GM21390 (cell line): ENCODE results near the gene NAA15.
"Not testable (repeated sequence)": the region's sequence is repeated elsewhere in the genome, so short reads cannot be mapped to it uniquely, and the experiment has no call there.

ENCODE experiments used
- ATAC-seq: cut with Tn5 transposase; IDR thresholded peaks from one replicate; pipeline ENCODE4 v1.9.1; 2021; ENCODE audit not compliant: unreplicated experiment

Gene NAA15

GRCh38 chr4:139301113-139301820 lies at the start of gene NAA15:
TSS of gene NAA15 (plus strand) at chr4:139301505. CDS start at chr4:139301778, 273 bp downstream.
- peak; percentile 84 for ATAC-seq

DNA sequence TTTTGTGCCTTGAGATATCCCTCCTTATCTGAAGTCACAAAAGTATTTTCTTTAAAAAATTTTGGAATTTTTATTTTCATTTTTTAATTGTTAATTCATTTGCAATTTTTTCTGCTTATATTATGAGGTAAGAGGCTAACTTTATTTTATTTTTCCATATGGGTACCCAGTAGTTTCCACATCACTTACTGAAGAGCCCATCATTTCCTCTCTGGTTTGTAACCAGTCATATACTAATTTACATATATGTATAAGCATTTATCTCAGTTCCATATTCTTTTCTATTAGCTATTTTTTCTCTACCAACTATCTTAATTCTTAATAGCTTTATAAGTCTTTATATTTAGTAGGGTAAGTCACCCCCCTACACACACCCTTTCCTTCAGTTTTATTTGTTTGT lies 48.3 kb upstream of the NAA15 start:
- no peak for ATAC-seq

- ATAC-seq = no peak
These were observed 47.6 kb upstream of the NAA15 start for GRCh38 chr4:139253713-139254112.

- not testable (repeated sequence) for ATAC-seq
These were observed 45.7 kb upstream of the NAA15 start for GRCh38 chr4:139255581-139255980.

GRCh38 chr4:139256349-139256748 lies 45.0 kb upstream of the NAA15 start:
- ATAC-seq = no peak

GRCh38 chr4:139265654-139266053 lies 35.7 kb upstream of the NAA15 start:
- ATAC-seq = no peak

- peak; percentile 1 for ATAC-seq
These were observed 35.1 kb upstream of the NAA15 start for GRCh38 chr4:139266208-139266582.

DNA sequence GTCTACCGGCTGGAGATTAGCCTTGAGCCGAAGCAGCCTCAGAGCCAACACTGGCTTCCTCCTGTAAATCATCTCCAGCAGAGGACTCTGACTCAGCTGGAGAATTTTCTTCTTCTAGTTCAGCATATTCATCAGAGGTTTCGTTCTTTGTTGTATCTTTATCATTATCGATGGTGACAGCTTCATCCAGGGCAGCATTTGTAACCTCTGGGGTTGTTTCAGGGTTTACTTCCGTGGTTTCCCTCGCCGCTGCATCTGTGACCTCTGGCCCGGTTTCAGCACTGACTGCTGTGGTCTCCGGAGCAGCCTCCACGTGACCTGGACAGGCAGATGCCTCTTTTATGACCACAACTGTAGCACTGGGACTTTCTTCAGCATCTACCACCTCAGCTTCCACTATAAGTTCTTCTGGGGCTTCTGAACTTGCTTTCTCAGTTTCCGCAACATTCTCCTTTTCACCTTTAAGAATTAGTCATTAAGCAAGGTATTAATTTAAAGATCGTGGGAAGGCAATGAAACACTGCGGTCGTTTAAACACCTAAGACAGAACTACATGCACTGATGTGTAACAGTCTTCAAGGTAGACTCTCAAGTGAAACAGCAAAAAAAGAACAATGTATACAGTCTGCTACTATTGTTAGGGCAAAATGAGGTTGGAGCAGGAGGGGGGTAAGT lies 34.6 kb upstream of the NAA15 start:
- ATAC-seq = peak; percentile 96

GRCh38 chr4:139267301-139267700 lies 34.0 kb upstream of the NAA15 start:
- ATAC-seq = no peak

- ATAC-seq = no peak
These were observed 27.5 kb upstream of the NAA15 start for GRCh38 chr4:139273835-139274234.

DNA sequence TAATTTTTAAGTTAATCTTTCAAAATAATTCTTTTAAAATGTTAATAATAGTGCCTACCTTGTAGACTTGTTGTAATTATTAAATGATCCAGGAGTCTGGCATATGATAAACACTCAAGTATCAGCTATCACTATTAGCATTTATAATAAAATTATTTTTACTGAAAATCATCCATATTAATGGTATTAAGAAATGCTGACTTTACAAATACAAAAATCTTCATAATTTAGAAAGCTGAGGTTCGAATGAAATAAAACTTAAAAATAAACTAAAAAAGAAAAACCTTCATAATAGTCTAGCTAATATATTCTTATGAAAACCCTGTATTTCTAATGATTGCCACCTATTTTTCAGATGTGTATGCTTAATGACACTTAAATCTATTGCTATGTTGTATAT lies 26.5 kb upstream of the NAA15 start:
- ATAC-seq = no peak

DNA sequence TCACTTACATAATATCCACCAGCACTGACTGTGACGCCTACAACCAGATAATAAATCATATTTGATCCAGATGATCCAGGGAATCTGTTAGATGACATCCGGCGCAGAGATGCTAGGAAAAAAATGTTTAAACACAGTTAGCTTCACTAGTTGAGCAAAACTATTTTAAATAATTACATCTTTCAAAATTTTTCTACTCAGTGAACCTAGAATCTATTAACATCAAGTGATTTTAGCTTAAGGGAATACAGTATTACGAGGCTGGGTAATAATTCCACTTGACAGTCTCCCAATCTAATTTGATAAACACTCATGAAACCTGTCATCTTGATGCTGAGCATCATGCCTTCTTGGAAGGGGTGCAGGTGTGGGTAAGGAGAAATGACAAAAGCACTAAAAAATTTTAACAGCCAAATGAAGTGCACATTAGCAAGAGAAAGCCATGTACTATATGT lies 26.0 kb upstream of the NAA15 start:
- no peak for ATAC-seq

GRCh38 chr4:139278485-139278884 lies 22.8 kb upstream of the NAA15 start:
- ATAC-seq = no peak

- no peak for ATAC-seq
These were observed 22.2 kb upstream of the NAA15 start for GRCh38 chr4:139278912-139279759.

GRCh38 chr4:139279760-139280620 lies 21.3 kb upstream of the NAA15 start, which contains the start of gene MGARP:
TSS of gene MGARP (minus strand) at chr4:139280225. CDS start at chr4:139280158, 67 bp downstream.
- ATAC-seq = no peak

DNA sequence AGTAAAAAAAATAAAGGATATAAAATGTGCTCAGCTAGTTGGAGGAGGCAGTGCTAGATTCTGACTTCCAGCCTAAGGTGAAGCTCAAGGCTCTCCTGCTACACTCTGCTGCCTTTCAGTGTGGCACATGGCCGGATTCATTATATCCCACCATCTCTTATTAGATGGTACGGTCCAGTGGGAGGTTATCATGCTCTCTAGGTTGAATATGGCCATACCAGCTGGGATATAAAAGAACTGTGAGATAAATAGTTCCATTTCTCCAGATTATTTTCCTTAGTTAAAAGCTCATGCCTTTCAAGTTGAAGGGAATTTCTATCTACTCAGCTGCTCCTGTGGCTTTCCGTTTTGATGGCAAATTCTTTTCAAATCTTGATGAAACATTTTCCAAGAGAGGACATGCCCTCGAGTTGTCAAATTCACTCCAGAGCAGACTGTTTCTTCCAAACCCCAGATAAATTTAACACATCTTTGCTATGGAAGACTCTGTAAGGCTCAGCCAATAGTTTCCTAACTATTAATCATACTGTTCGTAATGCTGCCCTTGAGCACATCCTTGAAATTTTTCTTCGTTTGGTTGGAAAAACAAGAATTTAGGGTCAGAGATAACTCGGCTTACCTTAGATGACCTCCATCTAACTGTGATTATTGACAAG lies 19.1 kb upstream of the NAA15 start:
- ATAC-seq = no peak

DNA sequence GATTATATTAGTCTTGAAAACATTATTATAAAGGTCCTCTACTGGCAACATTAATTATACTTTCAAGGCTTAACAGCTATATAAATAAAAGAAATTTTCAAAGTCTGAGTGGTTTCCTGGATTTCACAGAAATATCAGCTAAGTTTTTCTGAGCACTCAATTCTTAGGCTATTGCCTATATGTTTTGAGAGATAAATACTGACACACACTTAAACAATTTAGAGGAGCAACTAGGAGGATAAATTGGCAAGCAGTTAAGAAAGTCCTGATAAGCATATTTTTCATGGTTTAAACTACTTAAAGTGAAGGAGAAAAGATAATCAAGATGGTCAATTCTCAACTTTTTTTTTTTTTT lies 18.6 kb upstream of the NAA15 start:
- no peak for ATAC-seq

- no peak for ATAC-seq
These were observed 15.1 kb upstream of the NAA15 start for GRCh38 chr4:139286186-139286698.

DNA sequence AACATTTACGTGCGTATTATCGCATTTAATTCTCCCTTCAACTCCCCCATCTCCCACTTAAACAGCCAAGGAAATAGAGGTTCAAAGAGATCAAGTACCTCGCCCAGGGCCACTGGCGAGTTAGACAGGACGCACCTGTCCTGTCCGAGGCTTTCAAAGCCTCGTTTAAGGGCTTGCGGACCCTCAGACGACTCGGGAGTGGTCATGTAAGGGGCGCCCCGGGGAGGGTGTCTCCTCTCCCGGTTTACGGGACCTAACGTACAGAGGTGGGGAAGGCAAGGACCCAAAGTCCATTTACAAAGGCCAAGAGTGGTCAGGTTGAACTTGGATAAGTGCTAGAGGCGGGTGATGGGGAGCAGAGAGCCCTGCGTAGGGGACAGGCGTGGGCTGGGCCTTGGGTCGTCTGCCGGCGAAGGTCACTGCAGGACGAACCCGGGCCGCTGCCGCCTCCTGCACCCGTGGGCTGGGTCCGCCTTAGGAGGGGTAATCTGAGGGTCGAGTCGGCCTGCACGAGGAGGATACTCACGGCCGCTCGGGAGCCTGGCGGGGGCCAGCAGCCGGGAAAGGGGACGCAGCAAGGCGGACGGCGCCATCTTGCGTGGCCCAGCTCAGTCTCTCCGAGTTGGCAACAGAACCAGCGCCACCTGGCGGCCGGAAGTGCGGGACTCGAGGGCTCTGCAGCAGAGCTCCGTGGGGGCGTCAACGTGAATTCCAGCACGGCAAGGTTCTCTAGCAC lies 5.9 kb upstream of the NAA15 start:
- peak; percentile 91 for ATAC-seq
